Endometrium (tissue), 2 donors: ENCODE measurements around the gene H2AZ2.
"Not testable (repeated sequence)": the region's sequence is repeated elsewhere in the genome, so short reads cannot be mapped to it uniquely, and the experiment has no call there.

Experiments used
- FAIRE-seq: peaks from 2 replicates; lab custom pipeline; 2012; peaks lifted over from hg19 to GRCh38; lab: Jason Lieb, UNC
- donor health status: control.
- donor health status: control.

The H2AZ2 gene

GRCh38 chr7:44811571-44811970 lies 36.3 kb downstream of the H2AZ2 start:
- FAIRE-seq: no peak

- no peak for FAIRE-seq
These were observed 36.8 kb downstream of the H2AZ2 start for GRCh38 chr7:44811093-44811492.

DNA sequence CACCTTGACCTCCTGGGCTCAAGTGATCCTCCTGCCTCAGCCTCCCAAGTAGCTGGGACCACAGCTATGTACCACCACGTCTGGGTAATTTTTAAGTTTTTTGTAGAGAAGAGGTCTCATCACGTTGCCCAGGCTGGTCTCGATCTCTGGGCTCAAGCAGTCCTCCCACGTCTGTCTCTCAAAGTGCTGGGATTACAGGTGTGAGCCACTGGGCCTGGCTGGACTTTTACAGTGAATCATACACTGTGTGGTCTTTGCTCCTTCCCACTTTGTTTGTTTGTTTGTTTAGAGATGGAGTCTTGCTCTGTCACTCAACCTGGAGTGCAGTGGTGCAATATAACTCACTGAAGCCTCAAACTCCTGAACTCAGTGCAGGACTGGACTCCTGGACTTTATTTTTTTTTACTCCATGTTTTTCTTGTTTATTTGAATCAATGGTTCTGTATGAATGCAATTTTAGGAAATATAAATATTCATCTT lies 38.9 kb downstream of the H2AZ2 start:
- no peak for FAIRE-seq

GRCh38 chr7:44805950-44806349 lies 41.9 kb downstream of the H2AZ2 start:
- FAIRE-seq: no peak

GRCh38 chr7:44803828-44804519 lies 43.9 kb downstream of the H2AZ2 start:
- not testable (repeated sequence) for FAIRE-seq

GRCh38 chr7:44802418-44803025 lies 45.4 kb downstream of the H2AZ2 start:
- no peak for FAIRE-seq

DNA sequence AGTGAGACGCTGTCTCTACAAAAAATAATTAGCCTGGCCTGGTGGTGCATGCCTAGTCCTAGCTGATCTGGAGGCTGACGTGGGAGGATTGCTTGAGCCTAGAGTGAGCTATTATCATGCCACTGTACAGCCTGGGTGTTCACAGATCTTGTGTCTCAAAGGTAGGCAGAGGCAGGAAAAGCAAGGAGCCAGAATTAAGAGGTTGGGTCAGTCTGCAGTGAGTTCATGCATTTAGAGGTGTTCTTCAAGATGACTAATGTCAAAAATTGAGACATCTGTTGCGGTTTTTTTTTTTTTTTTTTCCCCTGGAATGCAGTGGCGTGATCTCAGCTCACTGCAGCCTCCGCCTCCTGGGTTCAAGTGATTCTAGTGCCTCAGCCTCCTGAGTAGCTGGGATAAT lies 46.0 kb downstream of the H2AZ2 start:
- no peak for FAIRE-seq

DNA sequence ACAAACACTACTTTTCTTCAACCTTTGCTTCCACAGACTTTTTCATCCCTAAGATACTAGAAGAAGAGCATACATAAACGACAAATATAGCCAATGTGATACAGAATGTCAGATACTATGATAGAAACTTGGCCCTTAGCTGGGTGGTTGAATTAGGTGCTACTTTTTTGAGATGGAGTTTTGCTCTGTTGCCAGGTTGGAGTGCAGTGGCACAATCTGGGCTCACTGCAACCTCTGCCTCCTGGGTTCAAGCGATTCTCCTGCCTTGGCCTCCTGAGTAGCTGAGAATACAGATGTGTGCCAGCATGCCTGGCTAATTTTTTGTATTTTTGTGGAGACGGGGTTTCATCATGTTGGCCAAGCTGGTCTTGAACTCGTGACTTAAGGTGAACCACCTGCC lies 47.9 kb downstream of the H2AZ2 start:
- no peak for FAIRE-seq

- FAIRE-seq: no peak
These were observed 49.1 kb downstream of the H2AZ2 start for GRCh38 chr7:44798649-44799305.

DNA sequence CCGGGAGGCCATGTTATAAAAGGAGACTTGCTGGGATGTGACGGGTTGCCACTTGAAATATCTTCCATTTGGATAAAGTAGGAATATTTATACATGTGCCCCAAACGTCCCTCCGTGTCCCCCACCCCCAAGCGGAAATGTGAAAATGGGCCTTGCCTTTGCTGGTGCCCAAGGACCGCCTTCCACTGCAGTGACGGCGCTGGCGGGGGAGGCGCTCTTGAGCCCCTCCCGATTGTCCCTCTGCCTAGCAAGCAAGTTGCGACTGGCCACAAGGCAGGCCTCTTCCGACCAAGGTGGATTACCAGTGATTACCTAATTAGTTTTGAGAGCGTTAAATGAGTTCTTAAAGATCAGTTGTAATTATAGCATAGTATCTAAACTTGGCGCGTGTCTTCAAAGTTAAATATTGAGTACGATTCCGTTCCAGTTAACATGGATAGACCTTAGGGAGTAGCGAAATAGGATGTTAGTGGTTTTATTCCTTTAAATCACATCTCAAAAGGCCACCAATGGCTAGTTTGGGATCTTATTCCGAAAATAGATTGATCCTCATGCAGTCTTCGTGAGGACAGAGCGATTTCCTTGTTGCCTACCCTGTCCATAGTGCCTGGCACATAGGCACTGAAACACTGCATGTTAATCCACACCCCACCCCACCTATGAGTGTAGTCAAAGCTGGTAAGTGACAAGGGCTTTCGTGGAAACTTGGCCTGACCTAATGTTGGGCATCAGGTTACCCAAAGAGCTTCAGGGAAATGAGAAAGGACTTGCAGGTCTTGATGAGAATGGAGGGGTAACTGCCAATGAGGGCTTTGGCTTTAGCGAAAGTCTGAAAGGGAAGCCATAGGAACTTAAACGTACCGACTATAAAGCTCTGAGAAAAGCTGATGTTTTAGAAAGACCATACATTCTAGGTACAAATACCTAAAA lies 50.3 kb downstream of the H2AZ2 start:
- FAIRE-seq: no peak

- FAIRE-seq: no peak
These were observed 51.2 kb downstream of the H2AZ2 start, which contains the start of gene PPIA for GRCh38 chr7:44796504-44797328. TSS of gene PPIA (plus strand) at chr7:44796681. CDS start at chr7:44796725, 44 bp downstream.

GRCh38 chr7:44796034-44796503 lies 51.8 kb downstream of the H2AZ2 start:
- no peak for FAIRE-seq

GRCh38 chr7:44794331-44794730 lies 53.6 kb downstream of the H2AZ2 start:
- no peak for FAIRE-seq

GRCh38 chr7:44793919-44794318 lies 54.0 kb downstream of the H2AZ2 start:
- FAIRE-seq: no peak

DNA sequence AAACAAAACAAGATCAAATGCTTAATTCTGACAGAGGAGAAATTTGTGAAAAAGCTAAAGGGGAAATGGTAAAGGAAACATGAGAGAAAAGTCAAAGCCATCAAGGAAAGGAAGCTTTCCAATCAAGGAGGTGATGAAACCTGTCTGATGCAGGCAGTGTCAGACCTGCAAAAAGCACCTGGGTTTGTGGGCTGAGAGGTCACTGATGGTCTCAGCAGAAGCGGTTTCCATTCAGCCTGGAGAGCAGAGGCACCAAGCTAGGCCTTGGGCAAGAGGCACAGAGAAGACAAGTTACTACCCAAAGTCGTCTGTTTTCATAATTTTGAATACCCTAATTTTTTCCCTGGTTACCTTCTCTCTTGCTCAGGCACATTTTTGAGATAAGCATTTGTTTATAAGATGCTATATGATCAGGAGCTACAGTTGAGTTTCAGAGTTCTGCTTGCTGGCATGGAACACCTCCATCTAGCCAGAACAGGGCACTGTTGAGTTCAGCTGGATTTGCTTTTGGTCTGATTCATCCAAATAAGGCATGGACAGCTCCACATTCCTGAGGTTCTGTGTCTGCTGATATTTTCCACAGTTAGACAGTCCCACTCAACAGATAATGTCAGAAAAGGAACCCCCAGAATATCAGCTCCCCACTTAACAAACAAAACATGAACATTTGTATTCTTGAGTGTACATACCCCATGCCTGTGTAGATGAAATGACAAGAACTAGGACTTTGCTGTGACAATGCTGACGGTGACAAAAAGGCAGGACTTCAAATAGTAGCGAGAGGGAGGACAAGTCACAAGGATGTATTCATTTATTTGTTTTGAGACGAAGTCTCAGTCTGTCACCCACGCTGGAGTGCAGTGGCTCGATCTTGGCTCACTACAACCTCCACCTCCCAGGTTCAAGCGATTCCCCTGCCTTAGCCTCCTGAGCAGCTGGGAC lies 56.3 kb downstream of the H2AZ2 start:
- no peak for FAIRE-seq

- FAIRE-seq: no peak
These were observed 57.9 kb downstream of the H2AZ2 start for GRCh38 chr7:44789990-44790389.

DNA sequence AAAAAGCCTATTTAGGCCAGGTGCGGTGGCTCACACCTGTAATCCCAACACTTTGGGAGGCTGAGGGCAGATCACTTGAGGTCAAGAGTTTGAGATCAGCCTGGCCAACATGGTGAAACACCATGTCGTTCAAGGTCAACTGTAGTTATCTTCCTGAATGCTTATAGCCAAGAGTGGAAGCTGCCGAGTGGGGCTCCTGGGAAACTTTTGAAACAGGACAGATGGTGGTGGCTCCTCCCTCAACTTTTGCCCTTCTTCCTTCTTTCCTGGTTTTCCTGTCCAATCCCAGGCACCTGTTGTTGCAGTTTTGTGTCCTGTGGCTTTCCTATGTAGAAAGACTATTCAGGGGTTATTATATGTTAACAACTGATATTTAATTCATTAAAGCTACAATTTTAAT lies 60.1 kb downstream of the H2AZ2 start:
- FAIRE-seq: no peak

DNA sequence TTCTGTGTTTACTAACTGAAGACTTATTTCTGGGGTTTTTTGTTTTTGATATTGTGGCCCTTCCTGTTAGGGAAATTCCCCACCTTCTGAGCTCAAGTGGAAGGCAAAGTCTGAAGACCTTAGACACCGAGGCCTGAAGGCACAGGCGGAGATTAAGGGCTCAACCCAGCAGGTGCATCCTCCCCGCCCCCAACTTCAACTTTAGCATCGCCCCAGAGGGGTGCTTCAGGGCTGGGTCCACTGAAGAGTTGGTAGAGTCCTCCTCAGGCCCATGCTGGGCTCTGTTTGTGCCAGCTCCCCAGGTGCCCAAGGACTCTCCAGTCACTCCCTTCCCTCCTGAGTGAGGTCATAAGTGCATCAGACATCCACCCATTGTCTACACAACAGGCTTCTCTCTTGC lies 60.8 kb downstream of the H2AZ2 start:
- FAIRE-seq: no peak

DNA sequence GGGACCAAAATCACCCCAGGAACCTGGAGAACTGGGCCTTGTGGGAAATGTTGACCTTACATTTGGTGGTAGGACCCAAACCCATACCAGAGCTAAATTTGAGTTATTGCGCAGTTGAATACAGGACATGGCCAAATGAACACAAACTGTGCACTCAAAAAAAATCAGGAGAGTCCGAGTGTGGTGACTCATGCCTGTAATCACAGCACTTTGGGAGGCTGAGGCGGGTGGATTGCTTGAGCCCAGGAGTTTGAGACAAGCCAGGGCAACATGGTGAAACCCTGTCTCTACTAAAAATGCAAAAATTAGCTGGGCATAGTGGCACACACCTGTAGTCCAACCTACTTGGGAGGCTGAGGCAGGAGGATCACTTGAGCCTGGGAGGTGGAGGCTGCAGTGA lies 62.7 kb downstream of the H2AZ2 start:
- FAIRE-seq: not testable (repeated sequence)

- no peak for FAIRE-seq
These were observed 63.5 kb downstream of the H2AZ2 start for GRCh38 chr7:44784364-44784763.
